ENCODE results near the gene LAMC1. TPM values are rescaled to one million over a fixed set of nuclear protein-coding genes. Genes with fewer than 3 reads are reported as not detected.

The LAMC1 gene
- total RNA-seq, 4 donors from 2014 or later, result 26.3 to 275 (median 60.0) TPM

GRCh38 chr1:183103147-183103546 is 79.9 kb downstream of the LAMC1 start:
- TF ChIP-seq CTCF (IDR thresholded peaks at IDR 0.05) (no peak), POLR2A (IDR thresholded peaks at IDR 0.05) (no peak)
- WGBS, 2 donors, result 88 to 92% methylated on average over 7 to 9 of the region's 11 CpGs
- no peak for DNase-seq
- H3K9me3 ChIP-seq, result no peaks in the 10 kb centered on the region
- H3K27me3 ChIP-seq, result no peaks in the 10 kb centered on the region
- peaks cover 0 to 26% (median 4%) of the 10 kb centered on the region in 3 donors for H3K36me3 ChIP-seq
- peaks cover 0 to 55% (median 18%) of the 10 kb centered on the region in 3 donors for H3K4me1 ChIP-seq
- intact Hi-C loops (cut with DNase I), result no loop called here
- no peak overlapping the region for H3K27ac ChIP-seq
- no peak overlapping the region for H3K4me3 ChIP-seq

GRCh38 chr1:183103577-183103976 is 80.4 kb downstream of the LAMC1 start:
- 76 to 82% methylated on average over 3 to 4 of the region's 4 CpGs for WGBS, 2 donors
- Histone ChIP-seq H3K27ac (no peak overlapping the region), H3K4me1 (peaks cover 0 to 51% (median 15%) of the 10 kb centered on the region in 3 donors), H3K9me3 (no peaks in the 10 kb centered on the region), H3K4me3 (no peak overlapping the region), H3K27me3 (no peaks in the 10 kb centered on the region), H3K36me3 (peaks cover 0 to 30% (median 4%) of the 10 kb centered on the region in 3 donors)
- no peak for DNase-seq
- intact Hi-C loops (cut with DNase I), result no loop called here
- TF ChIP-seq POLR2A (IDR thresholded peaks at IDR 0.05) (no peak), CTCF (IDR thresholded peaks at IDR 0.05) (no peak)

GRCh38 chr1:183105449-183105848 is 82.2 kb downstream of the LAMC1 start:
- intact Hi-C loops (cut with DNase I), result no loop called here
- Histone ChIP-seq H3K27ac (no peak overlapping the region), H3K4me3 (no peak overlapping the region), H3K9me3 (no peaks in the 10 kb centered on the region), H3K27me3 (no peaks in the 10 kb centered on the region), H3K4me1 (peaks cover 0 to 36% (median 15%) of the 10 kb centered on the region in 3 donors), H3K36me3 (peaks cover 0 to 47% (median 4%) of the 10 kb centered on the region in 3 donors)
- DNase-seq, result no peak
- 37 to 57% methylated on average over 3 of the region's 3 CpGs for WGBS, 2 donors
- TF ChIP-seq POLR2A (IDR thresholded peaks at IDR 0.05) (no peak), CTCF (IDR thresholded peaks at IDR 0.05) (no peak)

- DNase-seq, result no peak
- Histone ChIP-seq H3K27ac (no peak overlapping the region), H3K9me3 (no peaks in the 10 kb centered on the region), H3K27me3 (no peaks in the 10 kb centered on the region), H3K4me1 (peaks cover 0 to 28% (median 15%) of the 10 kb centered on the region in 3 donors), H3K36me3 (peaks cover 0 to 55% (median 4%) of the 10 kb centered on the region in 3 donors), H3K4me3 (no peak overlapping the region)
- intact Hi-C loops (cut with DNase I), result no loop called here
- TF ChIP-seq POLR2A (IDR thresholded peaks at IDR 0.05) (no peak), CTCF (IDR thresholded peaks at IDR 0.05) (no peak)
- WGBS, 2 donors, result 62 to 68% methylated on average over 4 of the region's 4 CpGs
These were observed 82.9 kb downstream of the LAMC1 start for GRCh38 chr1:183106166-183106565.

- Histone ChIP-seq H3K4me3 (no peak overlapping the region), H3K27ac (no peak overlapping the region), H3K4me1 (peaks cover 0 to 23% (median 14%) of the 10 kb centered on the region in 3 donors), H3K27me3 (no peaks in the 10 kb centered on the region), H3K9me3 (no peaks in the 10 kb centered on the region), H3K36me3 (peaks cover 0 to 60% (median 4%) of the 10 kb centered on the region in 3 donors)
- intact Hi-C loops (cut with DNase I), result no loop called here
- DNase-seq, result no peak
- 60 to 90% methylated on average over 1 to 2 of the region's 2 CpGs for WGBS, 2 donors
- TF ChIP-seq CTCF (IDR thresholded peaks at IDR 0.05) (no peak), POLR2A (IDR thresholded peaks at IDR 0.05) (no peak)
These were observed 83.5 kb downstream of the LAMC1 start for GRCh38 chr1:183106746-183107145.
